TTC549 (cell line): ENCODE results near the gene FUT9.
"Not testable (repeated sequence)": the region's sequence is repeated elsewhere in the genome, so short reads cannot be mapped to it uniquely, and the experiment has no call there.

Source experiments
- FAIRE-seq: peaks from 2 replicates; lab custom pipeline; 2012; peaks lifted over from hg19 to GRCh38; lab: Jason Lieb, UNC

Gene FUT9

DNA sequence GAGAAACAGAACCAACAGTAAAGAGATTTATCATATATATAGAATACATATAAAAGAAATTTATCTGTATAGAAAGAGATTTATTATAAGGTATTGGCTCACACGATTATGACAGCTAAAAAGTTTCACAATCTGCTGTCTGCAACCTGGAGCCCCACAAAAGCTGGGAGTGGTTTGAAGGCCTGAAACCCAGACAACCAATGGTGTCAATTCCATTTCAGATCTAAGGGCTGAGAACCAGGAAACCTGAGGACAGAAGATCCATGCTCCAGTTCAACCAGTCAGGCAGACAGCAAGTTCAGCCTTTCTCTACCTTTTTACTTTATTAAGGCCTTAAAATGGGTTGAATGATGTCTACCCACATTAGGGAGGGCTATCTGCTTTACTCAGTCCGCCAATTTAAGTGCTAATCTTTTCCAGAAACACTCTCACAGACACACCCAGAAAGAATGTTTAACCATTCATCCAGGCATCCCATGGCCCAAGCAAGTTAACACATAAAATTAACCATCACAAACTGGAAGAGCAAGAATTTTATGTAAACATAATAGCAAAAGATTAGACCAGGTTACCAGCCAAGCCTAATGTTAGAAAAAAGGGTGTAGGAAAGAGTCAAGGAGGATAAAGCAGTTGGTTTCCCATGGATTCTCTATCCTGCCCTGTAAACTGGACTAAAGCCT is 170.9 kb downstream of the FUT9 start:
- FAIRE-seq, result no peak

DNA sequence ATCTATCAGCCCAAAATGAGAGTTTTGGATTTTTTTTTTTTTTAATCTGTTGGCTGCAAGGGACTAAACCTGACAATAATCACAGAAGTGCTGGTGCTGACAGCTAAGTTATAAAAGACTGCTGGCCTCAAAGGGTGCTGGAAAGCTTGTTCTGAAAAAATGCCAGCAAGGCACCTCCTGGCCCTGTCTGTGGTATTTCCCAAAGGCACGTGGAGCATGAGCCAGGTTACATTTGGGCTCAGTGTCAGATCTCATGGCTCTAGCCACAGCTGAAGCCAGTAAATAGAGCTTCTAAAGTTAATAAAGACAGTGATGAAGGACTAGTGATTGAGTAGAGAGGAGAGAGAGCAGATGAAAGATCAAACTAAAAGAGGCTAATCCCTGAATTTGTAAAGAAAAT is 178.9 kb downstream of the FUT9 start:
- no peak for FAIRE-seq

DNA sequence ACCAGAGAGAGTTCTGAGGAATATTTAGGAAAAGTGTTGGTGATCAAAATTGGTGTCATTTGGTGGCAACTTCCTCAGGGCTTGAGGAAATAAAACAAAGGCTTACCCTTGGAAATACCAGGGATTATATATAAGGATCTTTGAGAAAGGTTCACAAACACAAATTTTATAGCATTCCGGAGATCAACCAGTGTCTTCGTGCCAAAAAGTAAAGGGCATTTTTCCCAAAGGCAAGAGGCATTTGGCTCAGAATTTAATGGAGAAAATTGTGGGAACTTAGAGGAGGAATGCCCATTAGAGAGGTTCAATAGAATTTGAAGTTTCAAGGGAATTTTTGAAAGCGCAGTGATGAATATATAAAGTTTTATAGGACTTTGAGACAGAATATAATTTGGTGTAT is 179.5 kb downstream of the FUT9 start:
- FAIRE-seq, result no peak

DNA sequence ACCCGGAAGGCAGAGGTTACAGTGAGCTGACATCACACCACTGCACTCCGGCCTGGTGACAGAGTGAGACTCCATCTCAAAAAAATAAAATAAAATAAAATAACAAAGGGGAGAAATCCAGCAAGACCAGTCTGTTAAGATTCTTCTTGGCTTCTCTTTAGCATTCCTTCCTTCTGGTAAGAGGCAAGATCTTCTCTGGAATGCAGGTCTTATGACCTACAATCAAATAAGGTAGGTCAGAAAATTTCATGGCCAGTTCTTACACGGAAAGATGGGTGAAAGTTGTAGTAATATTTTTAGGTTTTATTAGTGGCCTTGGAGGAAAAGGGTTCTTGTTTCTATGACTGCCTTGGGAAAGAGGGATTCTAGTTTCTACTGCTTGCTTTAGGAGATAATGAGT is 180.9 kb downstream of the FUT9 start:
- FAIRE-seq, result no peak

DNA sequence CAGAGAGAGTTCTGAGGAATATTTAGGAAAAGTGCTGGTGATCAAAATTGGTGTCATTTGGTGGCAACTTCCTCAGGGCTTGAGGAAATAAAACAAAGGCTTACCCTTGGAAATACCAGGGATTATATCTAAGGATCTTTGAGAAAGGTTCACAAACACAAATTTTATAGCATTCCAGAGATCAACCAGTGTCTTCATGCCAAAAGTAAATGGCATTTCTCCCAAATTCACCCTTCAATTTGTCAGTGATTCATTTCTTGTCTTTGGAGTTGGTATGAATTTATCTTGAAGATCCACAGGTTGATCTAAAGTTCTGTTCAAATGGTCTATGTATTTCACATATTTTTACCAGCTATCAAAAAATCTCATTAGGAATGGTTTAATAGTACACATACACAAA is 181.5 kb downstream of the FUT9 start:
- no peak for FAIRE-seq

DNA sequence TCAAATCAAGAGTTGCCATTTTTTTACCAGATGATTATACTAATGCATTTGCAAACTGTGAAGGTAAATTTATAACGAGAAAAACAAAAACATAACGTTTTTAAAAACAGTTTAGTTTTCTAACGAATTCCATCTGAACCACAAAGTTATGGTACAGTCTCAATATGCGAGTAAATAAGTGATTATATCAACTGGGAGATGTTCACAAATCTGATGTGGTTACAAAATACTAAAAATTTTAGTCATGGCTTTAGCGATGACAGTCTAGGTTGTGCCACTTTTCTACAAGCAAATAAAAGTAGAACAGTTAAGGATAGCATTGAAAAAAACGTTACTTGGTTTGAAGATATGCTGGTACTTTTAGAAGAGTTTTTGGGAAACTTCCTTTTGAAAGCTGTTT is 186.8 kb downstream of the FUT9 start:
- FAIRE-seq, result no peak

DNA sequence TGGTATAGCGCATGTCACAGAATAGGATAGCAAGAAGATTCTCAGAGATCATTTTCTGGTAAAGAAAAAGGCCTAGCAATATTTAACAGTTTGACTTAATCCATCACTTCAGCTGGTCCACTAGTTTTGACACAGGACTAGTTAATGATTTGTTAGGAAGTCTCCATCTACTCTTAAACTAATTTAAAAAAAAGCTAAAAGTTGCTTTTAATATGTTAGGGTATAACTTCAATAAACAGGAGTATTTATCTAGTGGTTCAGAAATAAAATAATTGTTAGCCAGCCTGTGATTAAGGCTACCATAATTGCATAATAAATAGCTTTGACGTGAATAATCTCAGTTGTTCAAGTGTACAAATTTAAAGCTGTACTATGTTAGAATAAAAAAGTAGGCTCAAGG is 195.6 kb downstream of the FUT9 start:
- FAIRE-seq, result no peak

DNA sequence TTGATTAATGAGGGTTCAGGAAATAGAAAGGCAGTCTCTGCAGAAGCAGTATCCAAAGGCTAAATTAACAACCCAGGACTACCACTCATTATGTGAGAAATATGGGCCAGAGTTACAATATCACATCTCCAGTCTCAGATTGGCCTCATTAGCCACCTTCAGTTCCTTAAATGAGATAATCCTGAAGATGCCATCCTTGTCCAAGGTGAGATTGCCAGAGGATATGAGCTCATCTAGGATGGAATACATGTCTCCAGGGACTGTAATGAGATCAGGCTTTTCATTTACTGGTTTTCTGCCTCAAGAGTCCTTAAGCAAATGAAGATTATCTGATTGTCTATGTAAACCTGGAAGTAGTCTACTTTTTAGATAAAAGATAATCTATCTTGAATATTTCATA is 196.3 kb downstream of the FUT9 start:
- no peak for FAIRE-seq

DNA sequence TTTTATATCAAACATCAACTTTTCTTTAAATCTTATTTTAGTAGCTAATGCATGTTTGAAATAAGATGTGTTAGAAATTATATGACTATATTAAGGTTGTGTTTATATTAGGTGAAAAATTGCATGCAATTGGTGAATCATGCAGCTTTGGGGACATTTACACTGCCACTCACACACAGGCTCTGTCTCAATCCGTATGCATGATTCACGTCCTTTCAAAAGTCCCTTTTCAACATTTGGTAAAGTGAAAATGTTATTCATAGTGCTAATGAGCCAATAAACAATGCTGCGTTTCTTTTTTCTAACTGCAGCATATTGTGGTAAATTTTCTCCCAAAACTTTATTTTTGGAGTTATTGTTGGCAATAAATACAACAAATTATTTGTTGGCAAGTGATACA is 198.0 kb downstream of the FUT9 start:
- no peak for FAIRE-seq

DNA sequence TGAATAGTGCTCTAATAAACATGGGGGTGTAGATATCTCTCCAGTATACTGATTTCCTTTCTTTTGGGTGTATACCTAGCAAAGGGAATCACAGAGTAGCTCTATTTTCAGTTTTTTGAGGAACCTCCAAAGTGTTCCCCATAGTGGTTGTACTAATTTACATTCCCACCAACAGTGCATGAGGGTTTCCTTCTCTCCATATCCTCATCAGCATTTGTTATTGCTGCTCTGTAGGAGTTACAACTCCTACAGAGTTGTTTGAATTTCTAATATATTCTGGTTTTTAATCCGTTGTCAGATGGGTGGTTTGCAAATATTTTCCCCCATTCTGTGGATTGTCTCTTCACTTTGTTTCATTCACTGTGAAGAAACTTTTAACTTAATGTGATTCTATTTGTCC is 207.9 kb downstream of the FUT9 start:
- FAIRE-seq, result no peak

DNA sequence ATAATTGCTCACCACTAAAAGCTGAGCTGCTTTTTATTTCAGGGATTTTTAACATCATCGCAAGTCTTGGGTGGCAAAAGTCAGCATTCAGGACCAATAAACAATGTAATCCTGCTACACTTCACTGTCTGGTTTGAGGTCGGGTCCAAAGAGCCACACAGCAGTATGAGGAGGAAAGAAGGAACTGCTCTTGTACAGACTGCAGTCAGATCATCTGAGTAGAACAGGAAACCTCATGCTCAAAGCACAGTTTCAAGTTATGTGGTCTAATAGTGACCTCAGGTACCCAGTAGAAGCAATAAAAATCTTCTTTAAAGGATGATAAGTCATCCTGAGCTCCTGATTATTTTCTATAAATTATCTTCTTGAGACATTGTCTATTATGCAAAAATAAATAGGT is 211.4 kb downstream of the FUT9 start:
- no peak for FAIRE-seq

DNA sequence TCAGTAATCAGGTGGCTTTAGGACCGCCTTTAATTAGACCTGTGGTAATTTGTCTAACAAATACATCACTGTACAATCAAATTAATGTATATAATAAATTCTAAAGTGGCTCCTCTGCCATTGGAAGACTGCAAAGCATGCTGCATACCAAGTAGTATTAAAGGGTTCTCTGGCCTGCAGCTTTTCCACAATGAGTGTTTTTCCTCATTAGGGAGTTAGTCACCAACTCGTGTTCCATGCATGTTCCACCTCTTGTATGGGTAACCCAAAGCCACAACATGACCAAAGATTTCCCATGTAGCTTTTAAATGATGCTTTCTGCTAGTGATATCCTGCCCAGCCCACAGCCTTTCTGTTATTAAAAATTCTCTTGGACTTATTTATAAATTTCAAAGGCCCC is 218.7 kb downstream of the FUT9 start:
- no peak for FAIRE-seq

DNA sequence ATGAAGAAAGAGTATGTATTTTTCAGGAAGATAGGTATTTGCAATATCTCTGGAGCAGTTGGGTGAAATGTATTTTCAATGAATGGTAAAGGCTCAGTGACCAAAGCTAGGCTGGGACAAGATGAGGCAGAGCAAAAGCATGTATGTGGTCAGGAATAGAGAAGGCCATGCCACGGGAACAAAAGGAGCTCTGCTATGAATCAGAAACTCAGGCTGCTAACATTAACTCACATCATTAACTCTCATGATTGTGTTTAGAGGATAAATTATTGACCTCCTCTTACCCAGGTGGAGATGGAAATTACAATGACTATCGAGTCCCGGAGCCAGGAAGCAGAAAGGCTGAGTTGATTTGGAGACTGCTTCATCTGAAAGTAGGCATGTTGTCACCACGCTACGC is 220.2 kb downstream of the FUT9 start:
- FAIRE-seq, result no peak

DNA sequence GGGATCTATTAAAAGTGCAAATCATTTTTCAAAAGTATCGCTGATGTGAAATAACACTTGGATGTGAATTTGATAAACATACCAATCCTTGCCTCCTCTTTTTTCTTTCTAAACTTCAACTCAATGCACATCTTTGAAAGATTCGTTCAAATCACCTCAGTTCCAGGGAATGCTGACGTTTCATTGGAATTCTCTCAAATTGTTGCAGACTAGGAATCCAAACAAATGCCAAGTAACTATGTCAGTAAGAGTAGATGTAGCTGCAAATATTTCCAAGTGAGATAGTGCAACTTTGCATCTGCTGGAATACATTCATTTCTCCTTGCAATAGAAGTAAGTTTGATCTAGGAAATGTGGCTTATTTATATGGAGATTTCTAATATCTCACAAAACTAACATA is 220.7 kb downstream of the FUT9 start:
- no peak for FAIRE-seq

DNA sequence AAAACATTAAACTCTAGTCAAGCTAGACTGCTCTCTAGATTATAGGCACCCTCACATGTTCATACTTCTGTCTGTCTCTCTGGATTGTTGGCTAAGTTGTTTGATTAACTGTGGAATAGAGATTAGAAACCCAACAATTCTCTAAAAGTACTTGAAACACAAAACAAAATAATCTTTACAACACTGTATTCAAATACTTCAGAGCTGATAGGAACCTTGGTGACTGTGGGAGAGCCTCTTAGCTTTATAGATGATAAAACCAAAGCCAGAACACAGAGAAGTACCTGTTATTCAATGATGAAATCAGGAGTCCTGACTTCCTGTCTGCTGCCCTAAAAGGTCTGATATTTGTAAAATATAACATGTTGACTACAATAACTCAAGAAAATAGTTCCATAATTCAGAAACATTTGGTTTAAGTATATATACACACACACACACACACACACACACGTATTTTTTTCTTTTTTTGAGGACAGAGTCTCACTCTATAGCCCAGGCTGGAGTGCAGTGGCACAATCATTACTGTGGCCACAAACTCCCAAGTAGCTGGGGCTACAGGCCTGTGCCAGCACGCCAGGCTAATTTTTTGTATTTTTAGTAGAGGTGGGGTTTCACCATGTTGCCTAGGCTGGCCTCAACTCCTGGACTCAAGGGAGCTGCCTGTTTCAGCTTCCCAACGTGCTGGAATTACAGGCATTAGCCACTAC is 222.0 kb downstream of the FUT9 start:
- no peak for FAIRE-seq

DNA sequence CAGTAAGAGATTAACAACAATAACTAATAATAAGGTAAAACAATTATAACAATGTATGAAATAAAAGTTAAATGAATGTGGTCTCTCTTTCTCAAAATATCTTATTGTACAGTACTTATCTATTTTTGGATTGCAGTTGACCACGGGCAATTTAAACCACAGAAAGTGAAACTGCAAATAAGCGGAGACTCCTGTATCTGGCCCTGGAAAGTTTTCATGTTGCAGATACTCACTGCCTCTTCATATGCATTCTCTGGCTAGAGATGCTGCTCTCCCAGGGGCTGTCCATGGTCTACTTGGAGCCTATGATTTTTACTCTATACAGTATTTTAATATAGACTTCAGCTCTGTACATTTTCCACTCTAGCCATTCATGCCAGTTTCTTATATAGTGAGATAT is 230.8 kb downstream of the FUT9 start:
- no peak for FAIRE-seq

DNA sequence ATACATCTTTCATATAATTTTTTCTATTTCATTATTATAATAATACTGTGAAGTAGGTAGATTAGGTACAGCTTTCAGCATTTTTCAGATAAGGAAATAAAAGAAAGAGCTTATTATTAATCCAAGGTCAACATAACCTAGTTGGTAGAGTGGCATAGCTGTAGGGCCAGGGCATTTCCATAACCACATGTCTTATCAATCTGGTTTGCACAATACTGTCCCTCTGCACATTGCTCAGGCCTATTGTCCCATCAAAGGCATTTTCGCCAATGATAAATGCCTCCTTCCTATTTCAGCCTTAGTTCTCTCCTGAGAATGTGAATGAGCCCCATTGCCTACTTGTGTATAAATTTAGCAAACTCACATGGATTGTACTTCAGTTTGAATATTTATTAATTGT is 234.0 kb downstream of the FUT9 start:
- FAIRE-seq, result no peak

DNA sequence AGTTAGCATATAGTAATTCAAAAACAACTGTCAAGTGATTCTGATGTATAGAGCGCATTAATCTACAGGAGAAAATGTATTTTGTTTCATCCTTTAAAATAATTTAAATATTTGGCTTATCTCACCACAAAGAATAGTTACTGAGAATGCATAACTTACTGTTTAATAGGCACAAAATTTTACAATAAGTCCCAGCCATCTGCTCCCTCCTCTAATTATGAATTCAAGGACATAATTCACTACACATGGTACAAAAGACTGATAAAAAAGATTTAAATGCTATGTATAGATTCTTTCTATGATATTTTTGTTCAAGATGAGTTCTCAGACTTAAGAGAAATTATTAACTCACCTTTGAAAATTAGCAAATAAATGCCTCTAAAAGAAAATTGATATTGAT is 242.0 kb downstream of the FUT9 start:
- no peak for FAIRE-seq

DNA sequence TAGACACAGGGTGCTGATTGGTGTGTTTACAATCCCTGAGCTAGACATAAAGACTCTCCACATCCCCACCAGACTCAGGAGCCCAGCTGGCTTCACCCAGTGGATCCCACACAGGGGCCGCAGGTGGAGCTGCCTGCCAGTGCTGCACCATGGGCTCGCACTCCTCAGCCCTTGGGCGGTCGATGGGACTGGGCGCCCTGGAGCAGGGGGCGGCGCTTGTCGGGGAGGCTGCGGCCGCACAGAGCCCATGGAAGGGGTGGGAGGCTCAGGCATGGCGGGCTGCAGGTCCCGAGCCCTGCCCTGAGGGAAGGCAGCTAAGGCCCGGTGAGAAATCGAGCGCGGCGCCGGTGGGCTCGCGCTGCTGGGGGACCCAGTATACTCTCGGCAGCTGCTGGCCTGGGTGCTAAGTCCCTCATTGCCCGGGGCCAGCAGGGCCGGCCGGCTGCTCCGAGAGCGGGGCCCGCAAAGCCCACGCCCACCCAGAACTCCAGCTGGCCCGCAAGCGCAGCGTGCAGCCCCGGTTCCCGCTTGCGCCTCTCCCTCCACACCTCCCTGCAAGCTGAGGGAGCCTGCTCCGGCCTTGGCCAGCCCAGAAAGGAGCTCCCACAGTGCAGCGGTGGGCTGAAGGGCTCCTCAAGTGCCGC is 245.1 kb downstream of the FUT9 start:
- FAIRE-seq, result not testable (repeated sequence)
